ENCODE results near the gene SFI1. TPM values are rescaled to one million over a fixed set of nuclear protein-coding genes. Genes with fewer than 3 reads are reported as not detected.

The SFI1 gene
- total and polyA plus RNA-seq, 2 donors (not counting 1 experiment from before 2014, with no cell fraction given) = 80.2 to 182 TPM

GRCh38 chr22:31609716-31610115, 113.4 kb downstream of the SFI1 start:
- H3K27ac Mint-ChIP-seq = no peak overlapping the region
- Histone ChIP-seq H3K27me3 (replicated peaks in 1 of 4; ENCODE audit: control extremely low read depth in 1 of 4, control insufficient read depth in 3 of 4, insufficient read depth in 4 of 4, low read length in 3 of 4) (no peaks in the 10 kb centered on the region), H3K4me1 (ENCODE audit: control insufficient read depth in 2 of 2, insufficient read depth in 2 of 2, low read length in 2 of 2) (peaks cover 3 to 6% of the 10 kb centered on the region in 2 donors), H3K27ac (ENCODE audit: low read length in 2 of 2) (no peak overlapping the region), H4K20me1 (ENCODE audit: control insufficient read depth, insufficient read depth, low read length, poor library complexity, severe bottlenecking) (no peaks in the 10 kb centered on the region), H3K9me3 (ENCODE audit: control extremely low read depth in 1 of 3, control insufficient read depth in 2 of 3, insufficient read depth in 1 of 3, low read length in 2 of 3) (no peaks in the 10 kb centered on the region), H2AFZ (ENCODE audit: insufficient read depth, low read depth, low read length, poor library complexity, severe bottlenecking) (no peak overlapping the region), H3K79me2 (ENCODE audit: control insufficient read depth, insufficient read depth, low read length) (no peaks in the 10 kb centered on the region), H3K4me2 (replicated peaks; ENCODE audit: low read depth, low read length, poor library complexity, severe bottlenecking) (no peak overlapping the region), H3K4me3 (ENCODE audit: control extremely low read depth in 1 of 5, extremely low read depth in 1 of 5, insufficient read depth in 1 of 5, low read depth in 2 of 5, low read length in 4 of 5) (no peak overlapping the region), H3K9ac (ENCODE audit: low read length) (no peak overlapping the region), H3K36me3 (replicated peaks in 1 of 2; ENCODE audit: control extremely low read depth in 1 of 2, control insufficient read depth in 1 of 2, extremely low read depth in 1 of 2, insufficient read depth in 2 of 2, low read length in 1 of 2) (peaks cover 0 to 46% of the 10 kb centered on the region in 2 experiments)
- peaks cover 9% of the 10 kb centered on the region for H3K4me1 Mint-ChIP-seq
- ATAC-seq (ENCODE audit: low read depth) = no peak
- ChIA-PET POLR2A (no interaction called here), CTCF (interaction anchor here (1.2 kb wide), 1 partner anchor 125 kb away, joined by 3 read pairs; no protein-coding TSS in a partner anchor)
- no peaks in the 10 kb centered on the region for H3K9me3 Mint-ChIP-seq (ENCODE audit: insufficient read depth)
- WGBS (ENCODE audit: insufficient coverage) = 96% methylated on average over 10 of the region's 10 CpGs
- no peak overlapping the region for H3K4me3 Mint-ChIP-seq
- no peaks in the 10 kb centered on the region for H3K27me3 Mint-ChIP-seq
- intact Hi-C loops (cut with micrococcal nuclease) = no loop called here
- TF ChIP-seq EZH2 (IDR thresholded peaks at IDR 0.05; ENCODE audit: borderline replicate concordance, insufficient read depth, low read depth, low read length, poor library complexity, severe bottlenecking) (no peak), CTCF (IDR thresholded peaks at IDR 0.05) (no peak)
- DNase-seq = no peak

GRCh38 chr22:31610611-31611010, 114.3 kb downstream of the SFI1 start:
- intact Hi-C loops (cut with micrococcal nuclease) = no loop called here
- H3K4me1 ChIP-seq (ENCODE audit: control insufficient read depth in 2 of 2, insufficient read depth in 2 of 2, low read length in 2 of 2) = peaks cover 4 to 14% of the 10 kb centered on the region in 2 donors
- H4K20me1 ChIP-seq (ENCODE audit: control insufficient read depth, insufficient read depth, low read length, poor library complexity, severe bottlenecking) = no peaks in the 10 kb centered on the region
- no peak overlapping the region for H3K4me3 ChIP-seq (ENCODE audit: control extremely low read depth in 1 of 5, extremely low read depth in 1 of 5, insufficient read depth in 1 of 5, low read depth in 2 of 5, low read length in 4 of 5)
- no peaks in the 10 kb centered on the region for H3K27me3 ChIP-seq (replicated peaks in 1 of 4; ENCODE audit: control extremely low read depth in 1 of 4, control insufficient read depth in 3 of 4, insufficient read depth in 4 of 4, low read length in 3 of 4)
- no peak overlapping the region for H2AFZ ChIP-seq (ENCODE audit: insufficient read depth, low read depth, low read length, poor library complexity, severe bottlenecking)
- no peak overlapping the region for H3K27ac ChIP-seq (ENCODE audit: low read length in 2 of 2)
- H3K27me3 Mint-ChIP-seq = no peaks in the 10 kb centered on the region
- H3K9me3 Mint-ChIP-seq (ENCODE audit: insufficient read depth) = no peaks in the 10 kb centered on the region
- peaks cover 0 to 40% of the 10 kb centered on the region in 2 experiments for H3K36me3 ChIP-seq (replicated peaks in 1 of 2; ENCODE audit: control extremely low read depth in 1 of 2, control insufficient read depth in 1 of 2, extremely low read depth in 1 of 2, insufficient read depth in 2 of 2, low read length in 1 of 2)
- TF ChIP-seq EZH2 (IDR thresholded peaks at IDR 0.05; ENCODE audit: borderline replicate concordance, insufficient read depth, low read depth, low read length, poor library complexity, severe bottlenecking) = no peak
- TF ChIP-seq CTCF (IDR thresholded peaks at IDR 0.05) = no peak
- ATAC-seq (ENCODE audit: low read depth) = no peak
- H3K4me2 ChIP-seq (replicated peaks; ENCODE audit: low read depth, low read length, poor library complexity, severe bottlenecking) = no peak overlapping the region
- H3K79me2 ChIP-seq (ENCODE audit: control insufficient read depth, insufficient read depth, low read length) = no peaks in the 10 kb centered on the region
- no peak overlapping the region for H3K4me3 Mint-ChIP-seq
- H3K9me3 ChIP-seq (ENCODE audit: control extremely low read depth in 1 of 3, control insufficient read depth in 2 of 3, insufficient read depth in 1 of 3, low read length in 2 of 3) = no peaks in the 10 kb centered on the region
- H3K27ac Mint-ChIP-seq = no peak overlapping the region
- no peak for DNase-seq
- no peak overlapping the region for H3K9ac ChIP-seq (ENCODE audit: low read length)
- CTCF ChIA-PET = no interaction called here
- H3K4me1 Mint-ChIP-seq = peaks cover 15% of the 10 kb centered on the region
- WGBS (ENCODE audit: insufficient coverage) = 95% methylated on average over 6 of the region's 6 CpGs
- POLR2A ChIA-PET = no interaction called here

Data from B cell (primary cell).